NCI-H146 treated with DMSO at 0.1 percent for 48 hours (cell line): ENCODE measurements around the gene OBP2B.
"Not testable (repeated sequence)": the region's sequence is repeated elsewhere in the genome, so short reads cannot be mapped to it uniquely, and the experiment has no call there.

Experiments used
- DNase-seq: peaks from one replicate; lab custom pipeline; 2025; ENCODE audit not compliant: unreplicated experiment; lab: John Stamatoyannopoulos, UW

OBP2B gene, protein sequence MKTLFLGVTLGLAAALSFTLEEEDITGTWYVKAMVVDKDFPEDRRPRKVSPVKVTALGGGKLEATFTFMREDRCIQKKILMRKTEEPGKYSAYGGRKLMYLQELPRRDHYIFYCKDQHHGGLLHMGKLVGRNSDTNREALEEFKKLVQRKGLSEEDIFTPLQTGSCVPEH

DNA sequence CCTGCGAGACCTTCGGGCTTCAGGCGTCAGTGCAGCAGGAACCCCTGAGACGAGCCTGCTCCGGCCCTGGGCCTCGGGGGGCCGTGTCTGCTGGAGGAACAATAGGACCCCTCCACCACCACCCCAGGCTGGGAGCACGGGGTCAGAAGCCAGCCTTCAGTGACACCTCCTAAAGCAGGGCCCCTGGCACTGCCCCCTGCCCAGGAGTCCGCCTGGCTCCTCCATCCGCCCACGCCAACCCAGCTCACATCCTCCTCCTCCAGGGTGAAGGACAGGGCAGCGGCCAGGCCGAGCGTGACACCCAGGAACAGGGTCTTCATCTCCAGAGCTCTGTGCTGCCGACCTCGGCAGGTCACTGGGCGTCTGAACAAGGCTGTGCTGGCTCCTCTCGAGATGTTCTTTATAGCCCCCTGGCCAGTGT lies at the start of gene OBP2B:
Gene OBP2B, minus strand, starts transcription at position 371 of the 421 bp plus-strand sequence. Its CDS starts 51 bp downstream, at position 320.
- DNase-seq: not testable (repeated sequence)

DNA sequence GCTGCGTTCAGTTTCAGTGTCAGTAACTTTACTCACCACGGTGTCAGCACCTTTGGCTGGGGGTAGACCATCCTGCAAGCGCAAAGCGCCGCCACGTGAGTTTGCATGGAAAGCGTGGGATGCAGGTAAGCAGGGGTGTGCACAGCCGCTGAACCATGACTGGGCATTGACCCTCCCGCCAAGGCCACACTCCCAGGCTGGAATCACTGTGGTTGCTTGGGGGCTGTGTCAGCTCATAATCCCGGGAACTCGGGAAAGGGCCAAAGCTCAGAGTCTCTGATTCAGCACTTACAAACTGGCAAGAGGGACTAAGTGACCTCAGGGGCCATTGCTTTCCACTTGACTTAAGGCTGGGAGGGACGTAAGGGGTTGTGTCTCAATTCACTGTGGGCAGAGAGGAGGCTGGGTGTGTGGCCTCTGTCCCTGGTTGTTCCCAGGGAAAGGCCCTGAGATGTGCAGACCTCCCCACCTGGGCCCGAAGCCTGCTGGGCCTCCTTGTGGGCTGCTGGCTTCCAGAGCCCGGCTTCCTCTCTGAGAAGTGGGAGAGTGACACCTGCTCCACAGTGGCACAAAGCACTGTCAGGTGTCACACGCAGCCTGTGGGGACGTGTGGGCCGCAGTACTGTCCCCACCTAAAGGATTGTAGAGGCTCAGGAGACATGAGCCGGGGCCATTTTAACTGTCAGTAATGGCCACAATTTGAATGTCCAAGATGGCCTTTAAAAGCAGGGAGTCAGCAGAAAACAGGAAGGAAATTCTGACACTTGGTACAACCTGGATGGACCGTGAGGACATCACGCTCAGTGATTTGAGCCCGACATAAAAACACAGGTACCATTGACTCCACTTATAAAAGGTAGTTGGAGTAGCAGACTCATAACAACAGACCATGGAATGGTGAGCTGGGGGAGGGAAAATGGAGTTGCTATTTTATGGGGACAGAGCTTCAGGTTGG lies 49.3 kb upstream of the OBP2B start:
- DNase-seq: no peak

- DNase-seq: no peak
Observed at GRCh38 chr9:133257465-133257956, 48.5 kb upstream of the OBP2B start.

- DNase-seq: no peak
Observed at GRCh38 chr9:133256686-133257091, 47.6 kb upstream of the OBP2B start.

- DNase-seq: no peak
Observed at GRCh38 chr9:133256136-133256461, 47.0 kb upstream of the OBP2B start.

GRCh38 chr9:133255371-133256135 lies 46.5 kb upstream of the OBP2B start:
- no peak for DNase-seq

GRCh38 chr9:133254471-133254870 lies 45.4 kb upstream of the OBP2B start:
- DNase-seq: no peak

GRCh38 chr9:133253268-133253667 lies 44.2 kb upstream of the OBP2B start:
- DNase-seq: no peak

GRCh38 chr9:133252301-133253020 lies 43.4 kb upstream of the OBP2B start:
- no peak for DNase-seq

DNA sequence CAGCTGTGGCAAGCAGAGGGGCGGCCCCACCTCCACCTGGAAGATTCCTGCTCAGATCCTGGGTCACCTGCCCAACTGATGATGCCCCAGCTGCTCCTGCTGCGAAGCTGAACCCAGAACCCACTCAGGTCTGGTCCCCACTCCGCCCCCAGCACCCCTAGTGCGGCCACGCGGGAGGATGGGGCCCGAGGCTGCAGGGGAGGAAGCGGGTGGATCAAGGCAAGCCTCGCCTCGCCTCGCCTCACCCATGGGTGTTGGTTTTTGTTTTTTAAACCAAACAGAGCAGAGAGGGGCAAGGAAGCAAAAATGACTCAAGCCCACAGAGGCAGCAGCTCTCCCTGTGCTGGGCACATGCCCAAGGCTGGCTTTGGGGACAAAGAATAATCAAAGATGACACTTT lies 42.7 kb upstream of the OBP2B start:
- DNase-seq: no peak

GRCh38 chr9:133251221-133251620 lies 42.2 kb upstream of the OBP2B start:
- not testable (repeated sequence) for DNase-seq

DNA sequence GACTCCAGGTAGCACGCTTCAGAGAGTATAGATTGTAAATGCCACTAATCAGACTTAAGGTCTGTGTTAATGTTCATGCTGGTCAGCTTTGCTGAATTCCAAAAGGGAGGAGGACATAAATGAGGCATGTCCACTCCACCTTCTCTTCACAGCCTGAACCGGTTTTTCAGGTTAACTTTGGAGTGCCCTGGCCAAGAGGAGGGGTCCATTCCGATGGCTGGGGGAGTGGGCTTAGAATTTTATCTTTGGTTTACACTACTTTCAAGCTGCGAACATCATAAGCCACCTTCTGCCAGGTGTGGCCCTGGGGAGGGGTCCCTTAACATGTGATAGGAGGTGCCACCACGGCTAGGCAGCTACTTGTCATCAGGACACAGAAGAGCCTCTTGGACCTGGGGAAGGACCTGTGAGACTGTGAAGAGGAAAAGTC lies 41.7 kb upstream of the OBP2B start:
- DNase-seq: no peak

- no peak for DNase-seq
Observed at GRCh38 chr9:133249337-133249736, 40.3 kb upstream of the OBP2B start.

DNA sequence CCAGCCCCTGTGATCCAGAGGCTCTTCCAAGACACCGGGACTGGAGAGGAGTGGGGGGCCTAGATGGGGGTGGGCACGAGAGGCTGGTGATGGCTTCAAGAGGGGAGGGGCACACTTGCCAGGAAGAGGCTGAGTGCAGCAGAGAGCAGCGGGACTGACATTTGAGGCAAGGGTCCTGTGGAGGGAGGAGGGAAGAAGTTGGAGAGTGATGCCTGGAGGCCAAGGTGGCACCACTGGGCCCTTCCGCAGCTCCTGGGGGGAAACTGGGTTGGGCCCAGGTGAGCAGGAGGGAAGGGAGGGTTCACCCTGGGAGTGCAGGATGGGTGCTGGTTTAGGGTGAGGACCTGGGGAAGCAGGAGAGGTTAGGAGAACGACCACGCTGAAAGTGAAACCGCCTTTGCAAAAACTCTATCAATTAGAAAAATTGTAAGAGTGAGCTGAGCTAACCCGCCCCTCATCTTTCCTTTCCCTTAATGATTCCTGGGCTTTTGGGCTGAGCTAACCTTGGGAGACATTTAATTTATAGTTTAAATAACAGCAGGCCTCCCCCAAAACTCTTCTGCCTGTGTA lies 39.8 kb upstream of the OBP2B start:
- no peak for DNase-seq

DNA sequence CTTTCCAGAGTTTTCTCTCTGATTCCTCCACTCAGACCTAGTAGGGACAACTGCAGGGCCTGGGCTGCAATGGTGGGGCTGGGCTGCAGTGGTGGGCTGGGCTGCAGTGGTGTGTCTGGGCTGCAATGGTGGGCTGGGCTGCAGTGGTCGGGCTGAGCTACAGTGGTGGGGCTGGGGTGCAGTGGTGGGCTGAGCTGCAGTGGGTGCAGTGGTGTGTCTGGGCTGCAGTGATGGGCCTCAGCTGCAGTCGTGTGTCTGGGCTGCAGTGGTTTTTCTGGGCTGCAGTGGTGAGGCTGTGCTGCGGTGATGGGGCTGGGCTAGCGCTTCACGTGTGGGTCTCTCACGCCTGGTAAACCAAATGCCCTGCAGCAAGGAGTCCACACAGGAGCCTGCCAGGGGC lies 38.6 kb upstream of the OBP2B start:
- no peak for DNase-seq

DNA sequence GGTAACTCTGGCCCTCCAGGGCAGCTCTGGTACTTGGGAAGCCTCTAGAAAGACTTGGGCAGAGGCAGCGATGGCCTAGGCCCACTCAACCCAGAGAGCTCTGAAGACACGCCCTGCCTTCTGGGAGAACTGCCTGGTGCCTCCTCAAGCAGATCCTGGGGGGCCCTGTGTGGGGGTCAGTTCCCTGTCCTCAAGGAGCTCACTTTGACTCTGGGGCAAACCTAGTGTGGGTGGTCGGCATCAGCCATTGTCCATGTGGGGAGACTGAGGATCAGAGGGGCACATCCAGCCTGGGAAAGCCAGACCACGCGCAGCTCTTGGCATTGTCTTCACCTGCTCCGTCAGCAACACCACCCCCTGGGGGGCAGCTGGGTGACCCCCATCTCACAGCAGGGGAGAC lies 37.9 kb upstream of the OBP2B start:
- DNase-seq: no peak

DNA sequence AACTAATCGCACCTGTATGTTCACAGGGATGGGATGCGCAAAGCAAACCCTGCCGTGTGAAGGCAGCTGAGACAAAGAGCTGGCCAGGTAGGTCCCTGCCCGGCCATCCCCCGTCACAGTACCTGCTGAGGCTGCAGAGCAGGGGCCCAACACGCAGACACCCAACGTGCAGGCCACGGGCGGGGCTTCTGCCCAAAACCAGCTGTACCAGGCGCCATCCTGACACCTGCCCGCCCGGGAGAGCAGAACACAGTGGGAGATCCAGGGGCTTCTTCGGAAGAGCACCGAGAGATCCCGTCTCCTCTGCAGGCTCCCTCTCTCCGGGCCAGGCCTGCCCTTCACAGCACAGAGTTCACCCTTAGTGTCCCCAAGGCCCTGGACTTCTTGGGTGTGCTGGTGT lies 37.5 kb upstream of the OBP2B start:
- no peak for DNase-seq

- DNase-seq: no peak
Observed at GRCh38 chr9:133242991-133243390, 33.9 kb upstream of the OBP2B start.

- DNase-seq: no peak
Observed at GRCh38 chr9:133242241-133242640, 33.2 kb upstream of the OBP2B start.

GRCh38 chr9:133239533-133240090 lies 30.6 kb upstream of the OBP2B start:
- no peak for DNase-seq
